Effector CD4-positive, alpha-beta T cell (primary cell): Measurements from ENCODE around the gene CCDC146.
"Not testable (repeated sequence)": the region's sequence is repeated elsewhere in the genome, so short reads cannot be mapped to it uniquely, and the experiment has no call there.

ENCODE experiments used
- DNase-seq: peaks from one replicate; pipeline ENCODE4 v3.0.0-alpha.2; 2020

Gene CCDC146

GRCh38 chr7:77154917-77155464, 32.6 kb downstream of the CCDC146 start:
- DNase-seq = not testable (repeated sequence)

GRCh38 chr7:77155601-77156377, 33.4 kb downstream of the CCDC146 start:
- not testable (repeated sequence) for DNase-seq

- not testable (repeated sequence) for DNase-seq
Measured at GRCh38 chr7:77157034-77157433, 34.6 kb downstream of the CCDC146 start.

GRCh38 chr7:77157446-77157845, 35.0 kb downstream of the CCDC146 start:
- DNase-seq = no peak

- DNase-seq = not testable (repeated sequence)
Measured at GRCh38 chr7:77171073-77171472, 48.7 kb downstream of the CCDC146 start.

- not testable (repeated sequence) for DNase-seq
Measured at GRCh38 chr7:77172437-77173172, 50.2 kb downstream of the CCDC146 start.

GRCh38 chr7:77174418-77174817, 52.0 kb downstream of the CCDC146 start:
- DNase-seq = not testable (repeated sequence)

- not testable (repeated sequence) for DNase-seq
Measured at GRCh38 chr7:77175274-77175800, 52.9 kb downstream of the CCDC146 start.

GRCh38 chr7:77177321-77177904, 55.0 kb downstream of the CCDC146 start:
- DNase-seq = not testable (repeated sequence)

GRCh38 chr7:77178024-77178423, 55.6 kb downstream of the CCDC146 start:
- not testable (repeated sequence) for DNase-seq

- DNase-seq = no peak
Measured at GRCh38 chr7:77181015-77181595, 58.7 kb downstream of the CCDC146 start.

- DNase-seq = no peak
Measured at GRCh38 chr7:77181734-77182133, 59.3 kb downstream of the CCDC146 start.

- DNase-seq = no peak
Measured at GRCh38 chr7:77182261-77182660, 59.8 kb downstream of the CCDC146 start.

- DNase-seq = no peak
Measured at GRCh38 chr7:77184463-77184862, 62.0 kb downstream of the CCDC146 start.

GRCh38 chr7:77184990-77185389, 62.6 kb downstream of the CCDC146 start:
- no peak for DNase-seq

- DNase-seq = no peak
Measured at GRCh38 chr7:77185866-77186265, 63.5 kb downstream of the CCDC146 start.

GRCh38 chr7:77188731-77189437, 66.5 kb downstream of the CCDC146 start:
- no peak for DNase-seq

- no peak for DNase-seq
Measured at GRCh38 chr7:77197141-77197540, 74.7 kb downstream of the CCDC146 start.

GRCh38 chr7:77199013-77199966, 76.9 kb downstream of the CCDC146 start, which contains the start of gene FGL2:
TSS of gene FGL2 (minus strand) at chr7:77199819. CDS start at chr7:77199793, 26 bp downstream.
- peak; percentile 17 for DNase-seq

- no peak for DNase-seq
Measured at GRCh38 chr7:77200542-77200941, 78.1 kb downstream of the CCDC146 start.
